MM.1S (cell line): ENCODE measurements around the gene SLC32A1.

Experiments
- DNase-seq: peaks from one replicate; pipeline ENCODE4 v3.0.0-alpha.2; 2015
- H2AFZ ChIP-seq: fragments of 300-600 bp; sonication (generic); 2 replicates; pipeline ENCODE4 v1.6.0; 2016; ENCODE audit warnings: antibody characterized with exemption, low read length
- H3F3A ChIP-seq: fragments of 300-600 bp; sonication (generic); 2 replicates; pipeline ENCODE4 v1.6.1; 2016; ENCODE audit warnings: mild to moderate bottlenecking, antibody characterized with exemption, low read length, moderate library complexity, mixed read lengths; ENCODE audit not compliant: insufficient read depth
- H3K27ac ChIP-seq: fragments of 300-600 bp; sonication (generic); 2 replicates; pipeline ENCODE4 v1.5.1; 2016; ENCODE audit warnings: mild to moderate bottlenecking, low read length
- H3K27me3 ChIP-seq: fragments of 300-600 bp; sonication (generic); replicated peaks from 2 replicates; pipeline ENCODE4 v1.6.0; 2016; ENCODE audit warnings: low read length; ENCODE audit not compliant: insufficient read depth
- H3K36me3 ChIP-seq: fragments of 300-600 bp; sonication (generic); replicated peaks from 2 replicates; pipeline ENCODE4 v1.6.1; 2016; ENCODE audit warnings: mild to moderate bottlenecking, low read length, mixed read lengths; ENCODE audit not compliant: insufficient read depth
- H3K4me1 ChIP-seq: fragments of 300-600 bp; sonication (generic); 2 replicates; pipeline ENCODE4 v1.6.1; 2016; ENCODE audit warnings: low read length, mixed read lengths
- H3K4me2 ChIP-seq: fragments of 300-600 bp; sonication (generic); 2 replicates; pipeline ENCODE4 v1.6.0; 2016; ENCODE audit warnings: low read depth, low read length
- H3K4me3 ChIP-seq: fragments of 300-600 bp; sonication (generic); 2 replicates; pipeline ENCODE4 v1.5.1; 2016; ENCODE audit warnings: low read length, mixed read lengths
- H3K79me2 ChIP-seq: fragments of 300-600 bp; sonication (generic); 2 replicates; pipeline ENCODE4 v1.6.1; 2016; ENCODE audit warnings: mixed run types, low read length, mixed read lengths
- H3K9ac ChIP-seq: fragments of 300-600 bp; sonication (generic); 2 replicates; pipeline ENCODE4 v1.6.1; 2016; ENCODE audit warnings: low read length, mixed read lengths
- H3K9me2 ChIP-seq: fragments of 300-600 bp; sonication (generic); replicated peaks from 2 replicates; pipeline ENCODE4 v1.6.1; 2016; ENCODE audit warnings: mild to moderate bottlenecking, low read length, mixed read lengths; ENCODE audit not compliant: insufficient read depth
- H3K9me3 ChIP-seq: fragments of 300-600 bp; sonication (generic); replicated peaks from 2 replicates; pipeline ENCODE4 v1.6.1; 2016; ENCODE audit warnings: mild to moderate bottlenecking, low read length, mixed read lengths; ENCODE audit not compliant: insufficient read depth
- H4K20me1 ChIP-seq: fragments of 300-600 bp; sonication (generic); 2 replicates; pipeline ENCODE4 v1.6.1; 2016; ENCODE audit warnings: mild to moderate bottlenecking, low read length, moderate library complexity, mixed read lengths; ENCODE audit not compliant: insufficient read depth
- CTCF ChIP-seq: fragments of 300-600 bp; sonication (generic); IDR thresholded peaks from 2 replicates; pipeline ENCODE4 v1.5.1; 2016; ENCODE audit warnings: antibody characterized with exemption, low read length, mixed read lengths
- EZH2 ChIP-seq: fragments of 300-600 bp; sonication (generic); optimal IDR thresholded peaks from 2 replicates; pipeline ENCODE3; 2017; ENCODE audit warnings: low read depth, mild to moderate bottlenecking, antibody characterized with exemption, low read length, mixed read lengths
- EZH2phosphoT487 ChIP-seq: fragments of 300-600 bp; sonication (generic); IDR thresholded peaks from 2 replicates; pipeline ENCODE4 v1.6.1; 2018; ENCODE audit warnings: antibody characterized with exemption, low read length

The SLC32A1 gene

GRCh38 chr20:38747495-38748096, 23.3 kb downstream of the SLC32A1 start:
- Histone ChIP-seq H3K4me2 (peak overlapping the region; percentile 89), H3K79me2 (peaks cover 22% of the 10 kb centered on the region), H3K9ac (peak overlapping the region; percentile 17; the same call in 1 of the 2 replicates), H3K27ac (no peak overlapping the region), H3K9me2 (no peaks in the 10 kb centered on the region), H4K20me1 (no peaks in the 10 kb centered on the region), H3K36me3 (no peaks in the 10 kb centered on the region), H3K9me3 (no peaks in the 10 kb centered on the region), H3K27me3 (no peaks in the 10 kb centered on the region), H3K4me1 (peaks cover 18% of the 10 kb centered on the region), H3F3A (no peaks in the 10 kb centered on the region), H2AFZ (peak overlapping the region; percentile 97), H3K4me3 (peak overlapping the region; percentile 49)
- no peak for TF ChIP-seq EZH2phosphoT487
- no peak for TF ChIP-seq EZH2
- TF ChIP-seq CTCF = no peak
- DNase-seq = no peak

DNA sequence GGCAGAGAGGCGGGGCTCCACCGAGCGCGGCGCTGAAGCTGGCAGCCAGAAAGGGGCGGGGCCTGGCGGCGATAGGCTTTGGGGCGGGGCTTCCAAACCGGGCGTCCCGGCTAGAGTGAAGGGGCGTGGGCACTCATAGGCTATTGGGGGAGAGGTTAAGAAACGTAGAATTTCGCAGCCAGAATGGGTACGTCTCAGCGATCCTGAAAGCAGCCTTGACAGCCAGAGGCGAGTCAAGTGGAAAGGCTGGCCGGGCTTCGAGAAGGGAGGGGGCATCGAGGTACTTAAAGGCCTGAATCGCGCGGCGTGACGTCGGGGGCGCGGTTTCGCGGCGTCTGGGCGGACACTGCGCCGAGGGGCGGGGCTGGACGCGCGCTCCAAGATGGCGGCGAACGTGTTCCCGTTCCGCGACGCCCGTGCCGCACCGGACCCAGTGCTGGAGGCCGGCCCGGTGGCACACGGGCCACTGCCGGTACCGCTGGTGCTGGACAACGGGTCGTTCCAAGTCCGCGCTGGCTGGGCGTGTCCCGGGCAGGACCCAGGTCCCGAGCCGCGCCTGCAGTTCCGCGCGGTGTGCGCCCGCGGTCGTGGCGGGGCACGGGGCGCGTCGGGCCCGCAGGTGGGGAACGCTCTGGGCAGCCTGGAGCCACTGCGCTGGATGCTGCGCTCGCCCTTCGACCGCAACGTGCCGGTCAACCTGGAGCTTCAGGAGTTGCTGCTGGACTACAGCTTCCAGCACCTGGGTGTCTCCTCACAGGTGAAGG, 24.0 kb downstream of the SLC32A1 start, which contains the start of gene ACTR5:
Gene ACTR5, plus strand, starts transcription at position 364 of the 764 bp plus-strand sequence. Its CDS starts 19 bp downstream, at position 383.
- peak within 1 kb of the TSS; percentile 67 for H3K9ac ChIP-seq
- H3K79me2 ChIP-seq = peaks cover 22% of the 10 kb centered on the region
- no peaks in the 10 kb centered on the region for H3K27me3 ChIP-seq
- H3K27ac ChIP-seq = peak within 1 kb of the TSS; percentile 51; the same call in 1 of the 2 replicates
- peak within 1 kb of the TSS; percentile 97 for H2AFZ ChIP-seq
- H3K4me3 ChIP-seq = peak within 1 kb of the TSS; percentile 90
- peak; percentile 90 for DNase-seq
- H4K20me1 ChIP-seq = no peaks in the 10 kb centered on the region
- TF ChIP-seq CTCF (no peak), EZH2phosphoT487 (no peak), EZH2 (no peak)
- no peaks in the 10 kb centered on the region for H3K9me2 ChIP-seq
- peak within 1 kb of the TSS; percentile 89 for H3K4me2 ChIP-seq
- H3F3A ChIP-seq = no peaks in the 10 kb centered on the region
- H3K4me1 ChIP-seq = peaks cover 18% of the 10 kb centered on the region
- H3K9me3 ChIP-seq = no peaks in the 10 kb centered on the region
- no peaks in the 10 kb centered on the region for H3K36me3 ChIP-seq

- Histone ChIP-seq H3K4me3 (peak overlapping the region; percentile 90), H3K9me3 (no peaks in the 10 kb centered on the region), H3K9me2 (no peaks in the 10 kb centered on the region), H2AFZ (peak overlapping the region; percentile 97), H3K27me3 (no peaks in the 10 kb centered on the region), H3K79me2 (peaks cover 23% of the 10 kb centered on the region), H3K36me3 (no peaks in the 10 kb centered on the region), H3K9ac (peak overlapping the region; percentile 67; the same call in 1 of the 2 replicates), H3K4me2 (peak overlapping the region; percentile 86), H3F3A (no peaks in the 10 kb centered on the region), H3K4me1 (peaks cover 18% of the 10 kb centered on the region), H3K27ac (peak overlapping the region; percentile 51; the same call in 1 of the 2 replicates), H4K20me1 (no peaks in the 10 kb centered on the region)
- DNase-seq = peak; percentile 81
- TF ChIP-seq EZH2phosphoT487 (no peak), EZH2 (no peak), CTCF (no peak)
Observed at GRCh38 chr20:38748861-38749149, 24.5 kb downstream of the SLC32A1 start.
